T-helper 9 cell (primary cell): ENCODE measurements around the gene PIGR.
A peak's percentile ranks its signal among the peaks of the same experiment; 100 is the strongest.
"Not testable (repeated sequence)": the region's sequence is repeated elsewhere in the genome, so short reads cannot be mapped to it uniquely, and the experiment has no call there.

ENCODE experiments used
- DNase-seq: peaks from one replicate; pipeline ENCODE4 v3.0.0-alpha.2; 2020

The PIGR gene

GRCh38 chr1:206931709-206932108, 14.6 kb downstream of the PIGR start:
- no peak for DNase-seq

GRCh38 chr1:206930210-206930798, 16.0 kb downstream of the PIGR start:
- DNase-seq, result no peak

GRCh38 chr1:206929524-206929923, 16.7 kb downstream of the PIGR start:
- DNase-seq, result no peak

DNA sequence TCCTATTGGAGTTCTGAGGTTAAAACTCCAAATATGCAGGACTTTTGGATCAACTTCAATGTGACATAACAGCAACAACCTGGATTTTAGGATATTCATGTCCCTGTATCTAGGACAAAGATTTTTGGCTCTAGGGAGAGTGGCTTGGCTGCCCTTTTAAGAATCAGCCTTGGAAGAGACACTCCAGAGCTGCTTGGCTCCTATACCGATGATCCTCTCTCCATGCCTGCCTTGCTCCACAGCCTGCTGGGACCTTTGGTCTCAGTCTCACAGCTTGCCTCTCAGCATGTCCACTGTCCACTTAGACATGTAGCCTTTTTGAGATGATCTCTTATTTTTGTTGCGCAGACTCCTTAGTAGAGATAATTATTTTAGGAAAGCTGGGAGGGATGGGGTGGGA, 20.0 kb downstream of the PIGR start:
- no peak for DNase-seq

GRCh38 chr1:206925106-206925736, 21.0 kb downstream of the PIGR start:
- DNase-seq, result no peak

DNA sequence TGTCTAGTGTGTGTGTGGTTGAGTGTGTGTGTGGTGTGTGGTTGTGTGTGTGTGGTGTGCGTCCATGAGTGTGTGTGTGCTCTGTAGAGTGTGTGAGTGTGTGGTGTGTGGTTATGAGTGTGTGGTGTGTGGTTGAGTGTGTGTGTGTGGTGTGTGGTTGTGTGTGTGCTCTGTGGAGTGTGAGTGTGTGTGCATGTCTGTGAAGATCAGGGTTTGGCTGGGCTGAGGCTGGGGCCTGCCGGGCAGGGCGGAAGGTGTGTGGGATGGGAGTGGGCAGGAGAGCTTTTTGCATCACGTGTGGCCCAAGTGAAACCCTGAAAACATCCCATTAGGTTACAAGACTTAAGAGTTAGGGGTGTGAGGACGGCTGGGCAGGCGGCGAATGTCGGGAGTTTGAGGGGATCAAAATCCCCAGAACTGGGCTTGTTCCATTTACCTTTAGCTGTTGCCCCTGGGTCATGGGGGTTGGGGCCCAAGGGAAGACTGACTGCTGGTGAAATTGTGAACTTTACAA, 21.6 kb downstream of the PIGR start:
- DNase-seq, result no peak

GRCh38 chr1:206923961-206924557, 22.2 kb downstream of the PIGR start:
- DNase-seq, result not testable (repeated sequence)

- peak; percentile 48 for DNase-seq
These were observed 23.0 kb downstream of the PIGR start for GRCh38 chr1:206923009-206923960.

- DNase-seq, result no peak
These were observed 23.7 kb downstream of the PIGR start for GRCh38 chr1:206922524-206922923.

GRCh38 chr1:206921772-206922265, 24.4 kb downstream of the PIGR start, which contains the start of gene FCMR:
FCMR (minus strand) TSS chr1:206921941; CDS start chr1:206921854, 87 bp downstream.
- DNase-seq, result peak; percentile 23

DNA sequence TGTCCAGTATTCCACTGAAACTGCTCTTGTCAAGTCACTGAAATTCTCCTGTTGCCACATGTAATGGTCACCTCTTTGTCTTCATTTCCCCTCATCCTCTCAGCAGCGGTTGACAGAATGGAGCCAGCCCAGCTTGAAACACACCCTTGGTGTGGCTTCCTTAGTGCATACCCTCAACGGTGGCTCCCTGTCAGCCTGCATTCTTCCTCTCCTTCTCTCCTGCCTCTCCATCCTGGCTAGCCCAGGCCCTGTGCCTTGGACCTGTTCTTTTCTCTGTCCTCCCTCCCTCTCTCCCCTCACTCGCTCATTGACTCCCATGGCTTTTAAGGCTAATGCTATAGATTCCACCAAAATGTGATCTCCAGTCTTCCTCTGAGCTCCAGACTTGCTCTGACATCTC, 28.2 kb downstream of the PIGR start:
- no peak for DNase-seq

DNA sequence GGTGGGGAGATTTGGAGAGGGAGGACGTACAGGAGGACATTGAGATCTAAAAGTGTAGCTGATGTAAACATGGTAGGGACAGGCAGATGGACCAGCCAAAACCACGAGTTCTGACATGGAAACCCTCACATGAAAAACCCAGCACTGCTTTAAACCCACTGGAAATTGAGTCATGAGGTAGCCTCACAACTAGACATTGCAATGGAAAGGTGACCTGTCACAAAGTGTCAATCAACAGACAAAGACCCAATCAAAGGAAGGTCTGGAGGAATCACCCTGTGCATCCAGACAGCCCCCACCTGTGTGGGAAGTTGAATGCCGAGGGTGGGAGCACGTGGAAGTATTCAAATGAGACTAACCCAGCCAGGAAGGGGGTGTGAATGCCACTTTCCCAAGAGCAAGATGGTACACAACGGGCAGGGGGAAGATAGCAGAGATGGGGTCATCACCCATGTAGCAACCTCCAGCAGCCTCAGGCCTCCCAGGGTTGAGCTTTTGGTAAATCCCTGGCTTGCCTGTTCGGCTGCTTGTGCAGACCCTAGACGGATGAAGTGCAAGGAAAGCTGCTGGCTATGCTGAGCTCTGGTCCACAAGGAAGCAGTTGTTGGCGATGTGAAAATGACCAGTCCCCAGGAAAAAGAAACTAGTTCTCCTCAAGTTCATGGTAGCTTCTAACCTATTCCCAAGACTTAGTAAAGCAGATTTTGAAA, 30.1 kb downstream of the PIGR start:
- DNase-seq, result no peak

DNA sequence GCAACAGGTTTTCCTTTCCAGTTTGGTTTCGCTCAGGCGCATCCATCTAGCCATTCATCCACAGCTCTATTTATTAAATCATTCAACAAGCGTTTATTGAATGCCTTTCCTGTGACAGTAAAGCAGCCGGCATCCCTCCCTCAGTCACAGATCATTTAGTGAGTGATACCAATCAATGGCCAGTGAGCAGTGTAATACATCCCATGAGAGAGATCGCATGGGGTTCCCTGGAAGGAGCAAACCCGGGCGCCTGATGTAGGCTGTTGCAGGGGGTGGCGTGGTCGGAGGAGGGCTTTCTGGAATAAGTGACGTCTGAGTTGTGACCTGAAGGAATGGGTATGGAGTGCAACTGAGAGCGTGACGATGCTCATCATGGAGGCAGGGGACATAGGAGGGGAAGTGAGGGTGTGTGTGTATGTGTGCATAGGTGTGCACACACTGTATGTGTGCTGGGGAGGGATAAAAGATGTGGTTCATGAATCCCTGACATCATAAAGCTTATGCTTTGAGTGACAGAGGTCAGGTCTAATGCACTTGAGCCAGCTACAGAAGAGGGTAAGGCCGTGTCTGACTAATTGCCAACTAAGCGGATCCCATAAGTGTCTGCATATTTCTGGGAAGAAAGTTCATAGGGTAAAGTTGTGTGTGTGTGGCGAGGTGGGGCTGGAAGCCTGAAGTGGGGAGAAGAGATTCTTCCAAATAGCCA, 31.1 kb downstream of the PIGR start:
- no peak for DNase-seq

- DNase-seq, result no peak
These were observed 32.3 kb downstream of the PIGR start for GRCh38 chr1:206913766-206914537.

- peak; percentile 37 for DNase-seq
These were observed 33.7 kb downstream of the PIGR start for GRCh38 chr1:206912445-206913095.

GRCh38 chr1:206911064-206911663, 35.1 kb downstream of the PIGR start:
- no peak for DNase-seq

DNA sequence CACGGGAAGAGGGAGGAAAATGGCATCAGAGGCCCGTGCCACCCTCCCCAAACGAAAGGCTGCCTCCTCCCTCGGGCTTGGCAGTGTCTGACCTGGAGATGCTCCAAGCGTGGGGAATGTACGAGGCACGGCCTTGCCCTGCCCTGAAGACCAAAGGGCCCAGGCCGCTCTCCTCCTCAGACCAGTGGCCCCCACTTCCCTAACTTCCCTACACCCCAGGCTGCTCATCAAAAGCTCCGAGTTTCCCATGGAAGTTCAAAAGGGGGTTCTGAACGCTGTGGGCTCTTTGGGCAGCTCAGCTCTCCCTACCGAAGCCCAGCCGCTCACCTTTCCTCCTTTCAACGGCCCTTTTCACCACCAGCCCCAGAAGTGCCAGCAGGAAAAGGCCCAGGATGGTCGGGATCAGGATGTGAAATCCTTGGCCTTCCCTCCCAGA, 36.4 kb downstream of the PIGR start:
- no peak for DNase-seq

DNA sequence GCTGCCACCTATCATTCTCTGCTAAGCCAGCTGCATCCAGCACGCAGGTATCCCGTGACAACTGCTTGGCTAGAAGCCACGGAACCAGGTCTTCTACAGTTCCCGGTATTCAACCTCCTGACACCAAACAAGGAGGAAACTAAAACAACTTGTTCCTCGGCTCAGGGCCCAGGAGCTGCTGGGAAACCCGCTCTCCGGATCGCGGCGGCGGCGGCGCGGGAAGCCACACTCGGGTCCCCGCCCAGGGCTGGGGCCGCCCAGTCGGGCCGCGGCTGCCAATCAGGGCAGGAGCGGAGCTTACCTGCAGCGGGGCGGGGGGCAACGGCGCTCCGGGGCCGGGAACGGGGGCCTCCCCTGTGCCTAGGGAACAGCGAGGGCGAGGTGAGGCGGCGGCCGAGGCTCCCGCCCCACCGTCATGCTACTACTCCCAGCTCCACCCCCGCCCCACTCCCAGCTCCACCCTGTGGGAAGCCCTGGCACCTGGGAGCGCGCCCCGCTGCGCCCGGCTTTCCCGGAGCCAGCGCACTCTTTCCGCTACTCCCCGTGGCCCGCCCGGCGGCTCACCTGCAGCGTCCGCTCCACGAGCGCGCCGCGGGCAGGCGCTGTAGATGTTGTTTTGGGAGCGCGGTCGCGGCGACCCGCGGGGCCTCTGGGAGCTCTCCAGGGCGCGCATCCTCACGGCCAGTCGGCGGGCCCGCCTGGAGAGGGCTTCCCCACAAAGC, 36.9 kb downstream of the PIGR start:
- peak; percentile 48 for DNase-seq

- no peak for DNase-seq
These were observed 38.2 kb downstream of the PIGR start for GRCh38 chr1:206908038-206908437.
